ENCODE data around the gene DUSP7.

DUSP7 gene

GRCh38 chr3:52077925-52078324 lies 21.6 kb upstream of the DUSP7 start:
- Histone ChIP-seq H3K9ac (ENCODE audit: low read depth in 1 of 2, low read length in 2 of 2) (no peak overlapping the region), H3K27me3 (ENCODE audit: control insufficient read depth in 1 of 2, insufficient read depth in 2 of 2, low read length in 2 of 2) (no peaks in the 10 kb centered on the region)

DNA sequence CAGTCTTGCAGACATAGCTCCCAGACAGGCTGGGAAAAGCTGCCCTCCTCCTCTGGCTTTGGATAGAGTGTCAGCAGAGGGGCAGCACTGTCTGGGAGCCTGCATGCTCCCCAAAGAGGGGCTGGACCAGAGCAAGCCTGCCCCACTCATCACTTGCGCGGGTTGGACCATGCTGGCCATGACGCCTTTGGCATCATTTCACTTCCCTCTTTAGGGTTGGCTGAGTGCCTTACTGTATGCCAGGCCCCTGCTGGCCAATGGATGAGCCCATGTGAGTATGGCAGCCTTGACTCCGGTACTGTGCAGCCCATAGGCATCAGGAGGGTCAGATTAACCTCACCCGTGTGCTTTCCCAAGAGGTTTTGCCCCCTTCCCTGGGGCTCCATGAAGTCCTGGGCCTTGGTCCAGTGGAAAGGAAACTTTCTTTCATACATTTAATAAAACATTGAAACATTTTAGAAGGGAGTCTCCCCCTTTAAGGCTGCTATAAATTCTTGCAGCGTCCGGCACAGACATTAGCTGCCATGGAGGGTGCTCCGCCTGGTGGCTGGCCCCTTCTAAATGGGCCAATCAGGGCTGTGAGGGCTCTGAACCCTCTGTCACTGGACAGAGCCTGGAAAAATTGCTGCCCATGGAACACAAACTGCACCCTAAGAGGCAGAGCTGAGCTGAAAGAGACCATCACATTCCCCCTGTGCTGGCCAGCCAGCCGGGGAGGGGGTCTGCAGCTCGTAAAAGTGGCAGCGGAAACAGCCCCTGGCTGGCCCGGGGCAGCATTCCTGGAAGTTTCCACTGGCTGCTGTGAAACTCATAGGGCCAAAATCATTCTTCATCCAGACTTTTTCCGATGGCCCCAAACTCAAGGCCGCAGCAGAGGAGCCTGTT lies 20.8 kb upstream of the DUSP7 start:
- Histone ChIP-seq H3K9ac (ENCODE audit: low read depth in 1 of 2, low read length in 2 of 2) (no peak overlapping the region), H3K27me3 (ENCODE audit: control insufficient read depth in 1 of 2, insufficient read depth in 2 of 2, low read length in 2 of 2) (no peaks in the 10 kb centered on the region), H3K36me3 (ENCODE audit: control insufficient read depth in 1 of 2, insufficient read depth in 2 of 2, low read length in 2 of 2) (peaks cover 0 to 12% of the 10 kb centered on the region in 2 donors), H3K4me3 (ENCODE audit: low read depth in 1 of 2, low read length in 2 of 2) (no peak overlapping the region), H3K27ac (ENCODE audit: low read depth, low read length) (no peak overlapping the region), H3K9me3 (ENCODE audit: control insufficient read depth in 1 of 2, low read length in 2 of 2) (no peaks in the 10 kb centered on the region), H3K4me1 (ENCODE audit: control insufficient read depth in 1 of 2, insufficient read depth in 2 of 2, low read length in 2 of 2) (no peaks in the 10 kb centered on the region)

More at GRCh38 chr3:52077925-52078324, 21.6 kb upstream of the DUSP7 start:
- H3K27ac ChIP-seq (ENCODE audit: low read depth, low read length) = no peak overlapping the region
- peaks cover 0 to 12% of the 10 kb centered on the region in 2 donors for H3K36me3 ChIP-seq (ENCODE audit: control insufficient read depth in 1 of 2, insufficient read depth in 2 of 2, low read length in 2 of 2)
- no peaks in the 10 kb centered on the region for H3K4me1 ChIP-seq (ENCODE audit: control insufficient read depth in 1 of 2, insufficient read depth in 2 of 2, low read length in 2 of 2)
- H3K4me3 ChIP-seq (ENCODE audit: low read depth in 1 of 2, low read length in 2 of 2) = no peak overlapping the region
- no peaks in the 10 kb centered on the region for H3K9me3 ChIP-seq (ENCODE audit: control insufficient read depth in 1 of 2, low read length in 2 of 2)

DNA sequence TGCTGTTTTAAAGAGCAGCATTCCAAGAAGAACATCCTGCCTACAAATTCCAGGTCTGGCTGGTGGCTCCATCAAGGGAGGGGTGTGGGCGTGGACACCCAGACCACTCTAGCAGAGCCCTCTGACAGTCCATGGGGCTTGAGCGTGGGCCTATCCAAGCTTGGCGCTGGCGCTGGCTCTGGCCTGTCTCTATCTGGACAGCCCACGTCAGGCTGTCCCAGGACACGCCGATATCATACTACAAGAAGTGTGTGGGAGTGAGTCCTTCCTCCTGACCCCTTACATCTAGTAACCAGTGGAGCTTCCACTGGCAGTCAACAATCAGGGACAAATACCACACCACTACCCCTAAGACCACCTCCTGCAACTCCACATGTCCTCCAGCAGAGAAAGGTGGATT lies 17.1 kb upstream of the DUSP7 start:
- H3K27ac ChIP-seq (ENCODE audit: low read depth, low read length) = no peak overlapping the region
- H3K4me3 ChIP-seq (ENCODE audit: low read depth in 1 of 2, low read length in 2 of 2) = no peak overlapping the region
- H3K4me1 ChIP-seq (ENCODE audit: control insufficient read depth in 1 of 2, insufficient read depth in 2 of 2, low read length in 2 of 2) = peaks cover 6% of the 10 kb centered on the region in 2 donors
- no peak overlapping the region for H3K9ac ChIP-seq (ENCODE audit: low read depth in 1 of 2, low read length in 2 of 2)
- no peaks in the 10 kb centered on the region for H3K27me3 ChIP-seq (ENCODE audit: control insufficient read depth in 1 of 2, insufficient read depth in 2 of 2, low read length in 2 of 2)
- peaks cover 0 to 12% of the 10 kb centered on the region in 2 donors for H3K36me3 ChIP-seq (ENCODE audit: control insufficient read depth in 1 of 2, insufficient read depth in 2 of 2, low read length in 2 of 2)
- H3K9me3 ChIP-seq (ENCODE audit: control insufficient read depth in 1 of 2, low read length in 2 of 2) = no peaks in the 10 kb centered on the region

- H3K27ac ChIP-seq (ENCODE audit: low read depth, low read length) = no peak overlapping the region
- no peak overlapping the region for H3K4me3 ChIP-seq (ENCODE audit: low read depth in 1 of 2, low read length in 2 of 2)
- H3K27me3 ChIP-seq (ENCODE audit: control insufficient read depth in 1 of 2, insufficient read depth in 2 of 2, low read length in 2 of 2) = no peaks in the 10 kb centered on the region
- no peak overlapping the region for H3K9ac ChIP-seq (ENCODE audit: low read depth in 1 of 2, low read length in 2 of 2)
- peaks cover 7 to 8% of the 10 kb centered on the region in 2 donors for H3K4me1 ChIP-seq (ENCODE audit: control insufficient read depth in 1 of 2, insufficient read depth in 2 of 2, low read length in 2 of 2)
- H3K36me3 ChIP-seq (ENCODE audit: control insufficient read depth in 1 of 2, insufficient read depth in 2 of 2, low read length in 2 of 2) = peaks cover 0 to 12% of the 10 kb centered on the region in 2 donors
- H3K9me3 ChIP-seq (ENCODE audit: control insufficient read depth in 1 of 2, low read length in 2 of 2) = no peaks in the 10 kb centered on the region
These were observed 16.1 kb upstream of the DUSP7 start for GRCh38 chr3:52072471-52072870.

- no peaks in the 10 kb centered on the region for H3K9me3 ChIP-seq (ENCODE audit: control insufficient read depth in 1 of 2, low read length in 2 of 2)
- H3K4me1 ChIP-seq (ENCODE audit: control insufficient read depth in 1 of 2, insufficient read depth in 2 of 2, low read length in 2 of 2) = peaks cover 7 to 8% of the 10 kb centered on the region in 2 donors
- no peak overlapping the region for H3K9ac ChIP-seq (ENCODE audit: low read depth in 1 of 2, low read length in 2 of 2)
- no peak overlapping the region for H3K4me3 ChIP-seq (ENCODE audit: low read depth in 1 of 2, low read length in 2 of 2)
- peaks cover 0 to 12% of the 10 kb centered on the region in 2 donors for H3K36me3 ChIP-seq (ENCODE audit: control insufficient read depth in 1 of 2, insufficient read depth in 2 of 2, low read length in 2 of 2)
- H3K27ac ChIP-seq (ENCODE audit: low read depth, low read length) = no peak overlapping the region
- H3K27me3 ChIP-seq (ENCODE audit: control insufficient read depth in 1 of 2, insufficient read depth in 2 of 2, low read length in 2 of 2) = no peaks in the 10 kb centered on the region
These were observed 15.6 kb upstream of the DUSP7 start for GRCh38 chr3:52072020-52072419.

GRCh38 chr3:52070724-52071621 lies 14.6 kb upstream of the DUSP7 start:
- peaks cover 7 to 8% of the 10 kb centered on the region in 2 donors for H3K4me1 ChIP-seq (ENCODE audit: control insufficient read depth in 1 of 2, insufficient read depth in 2 of 2, low read length in 2 of 2)
- H3K9ac ChIP-seq (ENCODE audit: low read depth in 1 of 2, low read length in 2 of 2) = no peak overlapping the region
- H3K27ac ChIP-seq (ENCODE audit: low read depth, low read length) = no peak overlapping the region
- no peak overlapping the region for H3K4me3 ChIP-seq (ENCODE audit: low read depth in 1 of 2, low read length in 2 of 2)
- no peaks in the 10 kb centered on the region for H3K9me3 ChIP-seq (ENCODE audit: control insufficient read depth in 1 of 2, low read length in 2 of 2)
- no peaks in the 10 kb centered on the region for H3K27me3 ChIP-seq (ENCODE audit: control insufficient read depth in 1 of 2, insufficient read depth in 2 of 2, low read length in 2 of 2)
- H3K36me3 ChIP-seq (ENCODE audit: control insufficient read depth in 1 of 2, insufficient read depth in 2 of 2, low read length in 2 of 2) = peaks cover 0 to 12% of the 10 kb centered on the region in 2 donors

DNA sequence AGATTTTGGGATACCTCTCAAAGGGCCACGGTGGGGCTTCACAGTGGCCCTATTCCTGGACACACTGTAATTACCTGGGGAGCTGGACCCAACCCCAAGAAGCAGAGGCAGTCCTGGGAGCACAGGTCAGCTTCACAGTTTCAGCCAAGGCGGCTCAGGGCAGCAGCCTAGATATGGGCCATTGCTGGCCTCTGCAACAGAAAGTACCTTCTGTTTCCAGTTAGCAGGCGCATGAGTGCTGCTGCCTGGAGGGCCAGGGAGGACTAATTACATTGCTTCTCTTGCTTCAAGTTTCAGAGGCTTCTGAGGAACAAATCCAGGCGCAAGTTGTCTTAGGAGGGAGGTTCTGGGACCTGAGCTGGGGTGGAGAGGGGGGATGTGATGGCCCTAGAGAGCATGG lies 13.5 kb upstream of the DUSP7 start:
- no peak overlapping the region for H3K4me3 ChIP-seq (ENCODE audit: low read depth in 1 of 2, low read length in 2 of 2)
- H3K27ac ChIP-seq (ENCODE audit: low read depth, low read length) = no peak overlapping the region
- no peaks in the 10 kb centered on the region for H3K9me3 ChIP-seq (ENCODE audit: control insufficient read depth in 1 of 2, low read length in 2 of 2)
- H3K36me3 ChIP-seq (ENCODE audit: control insufficient read depth in 1 of 2, insufficient read depth in 2 of 2, low read length in 2 of 2) = peaks cover 0 to 6% of the 10 kb centered on the region in 2 donors
- no peaks in the 10 kb centered on the region for H3K27me3 ChIP-seq (ENCODE audit: control insufficient read depth in 1 of 2, insufficient read depth in 2 of 2, low read length in 2 of 2)
- H3K9ac ChIP-seq (ENCODE audit: low read depth in 1 of 2, low read length in 2 of 2) = no peak overlapping the region
- H3K4me1 ChIP-seq (ENCODE audit: control insufficient read depth in 1 of 2, insufficient read depth in 2 of 2, low read length in 2 of 2) = peaks cover 7 to 15% of the 10 kb centered on the region in 2 donors

DNA sequence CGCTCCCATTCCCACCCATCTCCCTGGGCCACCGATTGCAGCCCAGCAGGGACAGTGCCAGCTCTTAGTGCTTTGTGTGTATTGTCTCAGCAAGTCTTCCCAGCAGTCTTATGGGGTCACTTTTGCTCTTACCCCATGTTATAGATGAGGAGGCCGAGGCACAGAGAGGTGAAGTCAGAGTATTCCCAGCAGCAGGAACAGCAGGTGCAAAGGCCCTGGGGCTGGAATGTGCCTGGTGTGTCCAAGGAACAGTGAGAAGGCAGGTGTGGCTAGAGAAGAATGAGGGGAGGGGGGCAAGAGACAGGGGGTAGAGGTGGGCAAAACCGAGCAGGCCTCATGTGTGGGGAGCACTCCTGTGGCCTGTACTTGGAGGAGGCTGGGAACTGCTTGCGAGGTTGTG lies 12.8 kb upstream of the DUSP7 start:
- no peak overlapping the region for H3K4me3 ChIP-seq (ENCODE audit: low read depth in 1 of 2, low read length in 2 of 2)
- no peaks in the 10 kb centered on the region for H3K9me3 ChIP-seq (ENCODE audit: control insufficient read depth in 1 of 2, low read length in 2 of 2)
- H3K27ac ChIP-seq (ENCODE audit: low read depth, low read length) = no peak overlapping the region
- no peak overlapping the region for H3K9ac ChIP-seq (ENCODE audit: low read depth in 1 of 2, low read length in 2 of 2)
- H3K36me3 ChIP-seq (ENCODE audit: control insufficient read depth in 1 of 2, insufficient read depth in 2 of 2, low read length in 2 of 2) = peaks cover 0 to 3% of the 10 kb centered on the region in 2 donors
- no peaks in the 10 kb centered on the region for H3K27me3 ChIP-seq (ENCODE audit: control insufficient read depth in 1 of 2, insufficient read depth in 2 of 2, low read length in 2 of 2)
- H3K4me1 ChIP-seq (ENCODE audit: control insufficient read depth in 1 of 2, insufficient read depth in 2 of 2, low read length in 2 of 2) = peaks cover 7 to 15% of the 10 kb centered on the region in 2 donors

- H3K27me3 ChIP-seq (ENCODE audit: control insufficient read depth in 1 of 2, insufficient read depth in 2 of 2, low read length in 2 of 2) = no peaks in the 10 kb centered on the region
- H3K36me3 ChIP-seq (ENCODE audit: control insufficient read depth in 1 of 2, insufficient read depth in 2 of 2, low read length in 2 of 2) = peaks cover 0 to 2% of the 10 kb centered on the region in 2 donors
- no peak overlapping the region for H3K9ac ChIP-seq (ENCODE audit: low read depth in 1 of 2, low read length in 2 of 2)
- no peak overlapping the region for H3K27ac ChIP-seq (ENCODE audit: low read depth, low read length)
- H3K4me3 ChIP-seq (ENCODE audit: low read depth in 1 of 2, low read length in 2 of 2) = no peak overlapping the region
- H3K9me3 ChIP-seq (ENCODE audit: control insufficient read depth in 1 of 2, low read length in 2 of 2) = no peaks in the 10 kb centered on the region
- H3K4me1 ChIP-seq (ENCODE audit: control insufficient read depth in 1 of 2, insufficient read depth in 2 of 2, low read length in 2 of 2) = peaks cover 7 to 15% of the 10 kb centered on the region in 2 donors
These were observed 12.4 kb upstream of the DUSP7 start for GRCh38 chr3:52068730-52069129.

- no peaks in the 10 kb centered on the region for H3K27me3 ChIP-seq (ENCODE audit: control insufficient read depth in 1 of 2, insufficient read depth in 2 of 2, low read length in 2 of 2)
- H3K36me3 ChIP-seq (ENCODE audit: control insufficient read depth in 1 of 2, insufficient read depth in 2 of 2, low read length in 2 of 2) = no peaks in the 10 kb centered on the region
- peaks cover 7 to 15% of the 10 kb centered on the region in 2 donors for H3K4me1 ChIP-seq (ENCODE audit: control insufficient read depth in 1 of 2, insufficient read depth in 2 of 2, low read length in 2 of 2)
- no peak overlapping the region for H3K27ac ChIP-seq (ENCODE audit: low read depth, low read length)
- no peak overlapping the region for H3K9ac ChIP-seq (ENCODE audit: low read depth in 1 of 2, low read length in 2 of 2)
- H3K9me3 ChIP-seq (ENCODE audit: control insufficient read depth in 1 of 2, low read length in 2 of 2) = no peaks in the 10 kb centered on the region
- no peak overlapping the region for H3K4me3 ChIP-seq (ENCODE audit: low read depth in 1 of 2, low read length in 2 of 2)
These were observed 11.7 kb upstream of the DUSP7 start for GRCh38 chr3:52068055-52068571.

Data from duodenal mucosa (tissue), 2 donors.